K562 (cell line): Measurements from ENCODE around the gene MARCHF3. TPM values are rescaled to one million over a fixed set of nuclear protein-coding genes. Genes with fewer than 3 reads are reported as not detected.

Source experiments
- CC2D1A ChIP-seq: fragments of 450-650 bp; IDR thresholded peaks from 2 replicates; pipeline ENCODE4 v1.6.1; 2017; ENCODE audit warnings: mild to moderate bottlenecking
- CHD1 ChIP-seq: fragments of 200-600 bp; sonication (generic); IDR thresholded peaks from one replicate; pipeline ENCODE4 v1.6.1; 2012; ENCODE audit warnings: mild to moderate bottlenecking, moderate library complexity, low read length, inconsistent platforms
- DDX20 ChIP-seq: fragments of 450-650 bp; IDR thresholded peaks from 2 replicates; pipeline ENCODE4 v1.6.1; 2016; ENCODE audit warnings: missing genetic modification characterization, low read depth, mild to moderate bottlenecking, missing compliant biosample characterization, moderate library complexity
- E2F6 ChIP-seq, 2 experiments: IDR thresholded peaks; 2 replicates each; pipeline ENCODE4 v1.6.1; 2011; ENCODE audit warnings: borderline replicate concordance in 1 of 2, control low read depth in 1 of 2, low read depth in 1 of 2, low read length in 1 of 2, mild to moderate bottlenecking in 1 of 2, mixed read lengths in 1 of 2, moderate library complexity in 1 of 2; ENCODE audit not compliant: insufficient read depth in 1 of 2, insufficient read length in 1 of 2, poor library complexity in 1 of 2, severe bottlenecking in 1 of 2; ENCODE audit errors: extremely low read depth in 1 of 2
- FOSL1 ChIP-seq: fragments of 200-800 bp; sonication (Bioruptor generic); conservative IDR thresholded peaks from 2 replicates; pipeline ENCODE4 v1.6.1; 2016; ENCODE audit warnings: missing genetic modification characterization, missing compliant biosample characterization
- HDAC8 ChIP-seq: fragments of 450-650 bp; IDR thresholded peaks from 2 replicates; pipeline ENCODE4 v1.6.1; 2016; ENCODE audit warnings: mild to moderate bottlenecking, missing genetic modification characterization, moderate library complexity, missing compliant biosample characterization
- HMGN3 ChIP-seq: IDR thresholded peaks from 2 replicates; pipeline ENCODE4 v1.6.1; 2011; ENCODE audit warnings: borderline replicate concordance, low read depth, mild to moderate bottlenecking, mixed read lengths, low read length; ENCODE audit not compliant: insufficient read length; ENCODE audit errors: extremely low read depth
- L3MBTL2 ChIP-seq: fragments of 450-650 bp; IDR thresholded peaks from 2 replicates; pipeline ENCODE4 v1.6.1; 2016; ENCODE audit warnings: mild to moderate bottlenecking, moderate library complexity
- MCM3 ChIP-seq: fragments of 450-650 bp; IDR thresholded peaks from 2 replicates; pipeline ENCODE4 v1.6.1; 2016
- MNT ChIP-seq, 2 experiments: fragments of 450-650 bp; conservative IDR thresholded peaks; 2 replicates each; pipeline ENCODE4 v1.6.1; 2017; ENCODE audit warnings: mild to moderate bottlenecking in 2 of 2, moderate library complexity in 2 of 2
- MTA1 ChIP-seq: fragments of 450-650 bp; IDR thresholded peaks from 2 replicates; pipeline ENCODE4 v1.6.1; 2017; ENCODE audit warnings: borderline replicate concordance
- MTA2 ChIP-seq: fragments of 450-650 bp; IDR thresholded peaks from 2 replicates; pipeline ENCODE4 v1.6.1; 2016; ENCODE audit warnings: low read depth
- NFE2L1 ChIP-seq: fragments of 450-650 bp; IDR thresholded peaks from 2 replicates; pipeline ENCODE4 v1.6.1; 2016; ENCODE audit warnings: missing genetic modification characterization, low read depth, mild to moderate bottlenecking, missing compliant biosample characterization, moderate library complexity, borderline replicate concordance
- RB1 ChIP-seq: fragments of 450-650 bp; IDR thresholded peaks from 2 replicates; pipeline ENCODE4 v1.6.1; 2017; ENCODE audit warnings: low read depth, mild to moderate bottlenecking
- RBM25 ChIP-seq: fragments of 200-400 bp; formaldehyde crosslinking; IDR thresholded peaks from 2 replicates; pipeline ENCODE4 v1.6.1; 2018; ENCODE audit warnings: low read length, low read depth, moderate library complexity; ENCODE audit not compliant: severe bottlenecking
- SAP30 ChIP-seq: fragments of 200-600 bp; sonication (generic); IDR thresholded peaks from 2 replicates; pipeline ENCODE4 v1.6.1; 2012; ENCODE audit warnings: borderline replicate concordance, low read depth, mild to moderate bottlenecking, moderate library complexity, low read length, control low read depth, inconsistent platforms; ENCODE audit not compliant: insufficient read depth, poor library complexity, severe bottlenecking
- SMC3 ChIP-seq: conservative IDR thresholded peaks from 2 replicates; pipeline ENCODE4 v1.6.1; 2011; ENCODE audit warnings: low read depth, low read length, improper control_type of control experiment; ENCODE audit not compliant: insufficient read depth
- TBL1XR1 ChIP-seq, 2 experiments: IDR thresholded peaks; 2 replicates each; pipeline ENCODE4 v1.6.1; 2012; ENCODE audit warnings: improper control_type of control experiment in 2 of 2, low read length in 2 of 2, mild to moderate bottlenecking in 1 of 2
- TSHZ1 ChIP-seq: fragments of 250-450 bp; sonication (Bioruptor Pico); IDR thresholded peaks from 2 replicates; pipeline ENCODE4 v1.4.0; 2020; ENCODE audit warnings: mild to moderate bottlenecking, moderate library complexity
- ZNF133 ChIP-seq: fragments of 250-450 bp; sonication (Bioruptor Pico); IDR thresholded peaks from 2 replicates; pipeline ENCODE4 v1.4.0; 2020; ENCODE audit warnings: mild to moderate bottlenecking
- ZNF217 ChIP-seq: sonication (generic); formaldehyde crosslinking; IDR thresholded peaks from 2 replicates; pipeline ENCODE4 v1.8.0; 2022; ENCODE audit warnings: mild to moderate bottlenecking, missing genetic modification reagents
- polyA plus RNA-seq, 8 experiments: library from polyadenylated mRNA; depleted of rRNA in 4 of 8; stranded (reverse) in 5 of 8; unstranded in 3 of 8; fragments of >200 nt; fragmentation: Nextera tagmentation in 2 of 8; fragmentation: Illumina TruSeq in 1 of 8; extraction: Ambion mirVana in 2 of 8; extraction: Trizol in 1 of 8; gene quantifications; 2 replicates each; pipeline versions ENCODE4 v1.2.1 to v1.2.3, GENCODE V29; 2011 to 2014; ENCODE audit warnings: inconsistent platforms in 1 of 8, missing spikeins in 1 of 8
- total RNA-seq, 7 experiments: library from RNA; depleted of rRNA in 6 of 7; stranded (reverse); fragments of >200 nt in 6 of 7; fragmentation: Illumina TruSeq in 2 of 7; extraction: Trizol in 2 of 7; gene quantifications; 2 replicates each; pipeline versions ENCODE4 v1.2.1 to v1.2.3, GENCODE V29; 2011 to 2021; ENCODE audit warnings: low replicate concordance in 1 of 7

Gene MARCHF3
- total and polyA plus RNA-seq, 9 of the 15 experiments (the other 6 are each of a cell fraction or from before 2014, with no cell fraction given), result 5.6 to 37.4 (median 16.5) TPM

- TF ChIP-seq L3MBTL2, result peak; percentile 98
- TF ChIP-seq MNT (conservative IDR thresholded peaks at IDR 0.05), result peak; percentile 39 to 48; a peak in 3 of 4 replicates
- TF ChIP-seq HMGN3, result no peak
- TF ChIP-seq RB1, result no peak
- no peak for TF ChIP-seq SAP30
- TF ChIP-seq MTA1, result peak; percentile 86
- TF ChIP-seq MCM3, result no peak
- no peak; the same call in 1 of the 2 replicates for TF ChIP-seq CC2D1A
- peak in 1 of 2 experiments; percentile 54 for TF ChIP-seq E2F6 (IDR thresholded peaks at IDR 0.05; ENCODE audit: borderline replicate concordance in 1 of 2, extremely low read depth in 1 of 2, insufficient read depth in 1 of 2, insufficient read length in 1 of 2, low read depth in 1 of 2, low read length in 1 of 2, poor library complexity in 1 of 2, severe bottlenecking in 1 of 2)
- peak; percentile 29 for TF ChIP-seq FOSL1 (tag)
- TF ChIP-seq SMC3, result no peak
- TF ChIP-seq MTA2, result peak; percentile 54
- TF ChIP-seq TSHZ1 (CRISPR knock-in tag), result no peak
- TF ChIP-seq HDAC8 (tag), result peak; percentile 96
- TF ChIP-seq ZNF217 (CRISPR knock-in tag), result no peak
- TF ChIP-seq TBL1XR1 (IDR thresholded peaks at IDR 0.05; ENCODE audit: low read length in 2 of 2), result peak in 1 of 2 experiments; percentile 68; a peak in 2 of 4 replicates
- no peak for TF ChIP-seq RBM25
- TF ChIP-seq DDX20 (tag), result peak; percentile 74
- no peak for TF ChIP-seq ZNF133
- peak; percentile 33; the same call in 1 of the 2 replicates for TF ChIP-seq NFE2L1 (tag)
- TF ChIP-seq CHD1, result no peak
Measured at GRCh38 chr5:126972062-126972895, 58.1 kb downstream of the MARCHF3 start (continued).
